Stimulated activated CD4-positive, alpha-beta T cell treated with anti-CD3 and anti-CD28 coated beads, Interleukin-12 subunit alpha, Interleukin-12 subunit beta, amount 100 ng/mL, for 24 hours (primary cell): ENCODE data around the gene SNCG.
"Not testable (repeated sequence)": the region's sequence is repeated elsewhere in the genome, so short reads cannot be mapped to it uniquely, and the experiment has no call there.

Source experiments
- DNase-seq, 2 experiments: peaks; one replicate each; pipeline ENCODE4 v3.0.0-alpha.2; 2020; ENCODE audit warnings: low read depth in 2 of 2

The SNCG gene

DNA sequence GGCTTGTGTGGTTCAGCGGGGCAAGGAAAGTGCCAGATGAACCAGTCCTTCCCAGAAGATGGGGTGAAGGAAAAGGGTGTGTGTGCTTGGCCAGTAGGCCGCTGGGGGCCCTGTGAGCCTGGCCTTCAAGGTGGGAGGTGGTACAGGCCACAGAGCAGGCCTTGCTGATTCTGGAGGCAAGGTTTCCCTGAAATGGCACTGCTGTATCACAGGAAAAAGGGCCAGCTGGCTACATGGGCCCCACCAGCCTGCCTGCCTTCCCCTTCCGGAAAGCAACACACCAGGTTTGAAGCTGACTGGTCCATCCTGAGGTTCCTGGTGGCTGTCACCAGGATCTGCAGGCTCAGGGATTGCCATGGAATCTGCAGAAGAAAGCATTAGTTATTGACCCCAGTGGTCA is 13.5 kb upstream of the SNCG start:
- DNase-seq, result no peak

- no peak for DNase-seq
Measured at GRCh38 chr10:86945361-86946212, 12.8 kb upstream of the SNCG start.

DNA sequence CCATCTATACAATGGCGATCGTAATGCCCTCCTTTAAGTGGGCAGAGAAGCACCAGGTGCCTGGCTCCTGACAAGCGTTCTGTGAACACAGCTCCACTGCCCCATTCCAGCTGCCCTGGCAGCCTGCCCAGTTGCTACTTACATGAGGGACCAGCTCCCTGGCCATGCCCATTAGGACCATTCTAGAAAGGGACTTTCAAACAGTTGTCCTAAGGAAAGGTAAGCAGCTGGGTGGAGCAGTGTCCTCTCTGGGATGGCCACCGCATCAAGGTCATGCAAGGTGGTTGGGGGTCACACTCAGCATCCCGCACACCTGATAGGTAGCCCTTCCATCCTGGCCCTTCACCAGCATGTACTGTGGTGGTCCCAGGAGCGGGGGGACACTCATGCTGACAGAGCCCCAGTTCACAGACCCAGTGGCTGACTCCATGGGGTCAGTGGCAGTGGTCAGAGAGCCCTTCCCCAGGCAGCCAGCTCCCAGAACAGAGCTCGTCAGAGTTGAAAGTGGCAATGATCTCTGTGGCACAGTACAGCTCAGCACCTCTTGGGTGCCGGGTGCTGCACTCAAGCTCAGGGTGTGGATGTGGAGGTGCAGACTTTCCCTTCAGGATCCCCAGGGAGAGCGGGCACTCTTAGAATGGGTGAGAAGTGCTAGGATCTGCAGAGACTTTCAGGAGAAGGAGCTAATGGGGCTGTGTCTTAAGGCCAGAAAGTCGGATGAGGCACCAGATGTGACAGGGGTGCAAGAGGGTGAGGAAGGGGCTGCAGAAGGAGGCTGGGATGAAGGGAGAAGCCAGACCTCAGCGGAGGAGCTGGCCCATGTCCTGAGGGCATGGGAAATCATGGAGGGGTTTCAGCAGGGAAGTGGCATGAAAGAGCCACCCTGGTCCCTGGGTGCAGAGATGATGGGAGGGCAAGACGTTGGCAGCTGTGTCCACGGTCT is 11.9 kb upstream of the SNCG start:
- no peak for DNase-seq

DNA sequence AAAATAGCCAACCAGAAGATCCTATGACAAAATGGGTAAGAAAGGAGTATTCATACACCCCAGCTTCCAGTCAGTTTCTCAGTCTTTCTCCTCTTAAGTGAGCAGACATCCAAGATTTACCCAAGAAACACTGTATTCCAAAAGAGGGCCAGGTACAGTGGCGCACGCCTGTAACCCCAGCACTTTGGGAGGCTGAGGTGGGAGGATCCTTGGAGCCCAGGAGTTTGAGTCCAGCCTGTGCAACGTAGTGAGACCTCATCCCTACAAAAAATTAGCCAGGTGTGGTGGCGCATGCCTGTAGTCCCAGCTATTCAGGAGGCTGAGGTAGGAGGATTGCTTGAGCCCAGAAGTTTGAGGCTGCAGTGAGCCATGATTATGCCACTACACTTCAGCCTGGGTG is 10.6 kb upstream of the SNCG start:
- not testable (repeated sequence) for DNase-seq

GRCh38 chr10:86950349-86950748 is 8.1 kb upstream of the SNCG start:
- no peak for DNase-seq

DNA sequence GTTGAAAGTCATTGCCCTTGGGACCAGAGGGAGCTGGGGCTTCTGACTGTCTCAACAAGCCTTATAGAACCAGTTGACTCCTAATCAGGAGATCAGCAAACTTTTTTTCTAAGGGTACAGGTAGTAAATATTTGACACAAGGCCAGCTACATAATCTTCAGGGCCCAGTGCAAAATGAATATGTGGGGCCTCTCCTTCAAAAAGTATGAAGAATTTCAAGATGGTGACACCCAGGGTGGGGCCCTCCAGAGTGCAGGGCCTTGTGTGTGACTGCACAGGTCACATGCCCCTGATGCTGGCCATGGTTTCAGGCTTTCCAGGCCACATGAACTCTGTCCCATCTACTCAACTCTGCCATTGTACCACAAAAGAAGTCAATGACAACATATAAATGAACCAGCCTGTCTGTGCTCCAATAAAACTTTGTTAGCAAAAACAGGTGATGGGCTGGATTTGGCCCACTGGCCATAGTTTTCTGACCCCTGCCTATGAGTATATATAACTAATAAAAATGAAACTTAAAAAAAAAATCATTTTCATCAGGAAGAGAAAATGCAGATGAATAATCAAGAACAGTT is 7.1 kb upstream of the SNCG start:
- DNase-seq, result no peak

- DNase-seq, result no peak
Measured at GRCh38 chr10:86952106-86952505, 6.3 kb upstream of the SNCG start.

DNA sequence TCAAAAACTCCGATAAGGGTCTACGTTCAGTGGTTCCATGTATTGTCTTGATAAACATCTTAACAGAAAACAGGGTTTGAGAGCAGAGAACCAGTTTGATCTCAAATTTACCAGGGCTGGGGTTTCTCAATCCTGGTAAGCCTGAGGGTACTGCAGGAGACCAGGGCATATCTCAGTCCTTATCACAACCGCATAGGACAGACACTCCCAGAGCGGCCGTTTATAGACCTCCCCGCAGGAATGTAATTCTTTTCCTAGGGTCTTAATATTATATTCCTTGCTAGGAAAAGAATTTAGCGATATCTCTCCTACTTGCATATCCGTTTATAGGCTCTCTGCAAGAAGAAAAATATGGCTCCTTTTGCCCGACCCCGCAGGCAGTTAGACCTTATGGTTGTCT is 5.7 kb upstream of the SNCG start:
- DNase-seq, result not testable (repeated sequence)

- no peak for DNase-seq
Measured at GRCh38 chr10:86953747-86954680, 4.4 kb upstream of the SNCG start.

DNA sequence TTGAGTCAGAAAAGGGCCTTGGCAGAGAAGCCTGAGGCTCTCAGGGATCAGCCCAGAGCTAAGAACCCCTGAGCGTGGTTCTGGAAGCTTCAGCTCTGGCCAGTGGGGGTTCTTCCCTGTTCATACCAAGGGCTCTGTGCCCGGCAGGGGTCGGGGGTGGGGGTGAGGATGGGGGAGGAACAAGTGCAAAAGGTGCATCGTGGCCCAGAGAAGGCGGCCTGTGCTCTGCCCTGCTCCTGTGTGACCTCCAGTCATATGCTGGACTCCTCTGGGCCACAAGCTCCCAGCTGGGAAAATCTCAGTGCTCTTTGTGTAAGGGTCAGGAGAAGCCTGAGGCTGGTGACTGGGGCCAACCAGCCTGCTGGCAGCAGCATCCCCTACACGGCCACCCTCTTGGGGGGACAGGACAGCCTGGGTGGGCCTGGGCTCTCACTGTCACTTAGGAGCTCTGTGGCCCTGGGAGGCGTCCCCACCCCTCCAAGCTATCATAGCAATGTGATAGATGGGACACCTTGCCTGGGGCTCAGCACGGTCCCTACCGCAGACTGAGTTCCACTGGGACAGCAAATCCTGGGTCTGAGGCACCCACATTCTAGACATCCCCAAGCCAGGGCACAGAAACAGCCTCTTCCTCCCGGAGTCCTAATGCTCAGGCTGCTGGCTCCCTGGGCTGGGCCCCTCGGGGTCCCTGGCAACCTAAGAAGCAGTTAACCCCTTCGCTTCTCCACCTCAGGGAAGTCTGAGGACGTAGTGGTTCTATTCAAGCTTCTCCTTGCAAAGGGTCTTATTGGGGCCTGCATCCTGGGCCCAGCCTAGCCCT is 3.5 kb upstream of the SNCG start:
- no peak for DNase-seq

DNA sequence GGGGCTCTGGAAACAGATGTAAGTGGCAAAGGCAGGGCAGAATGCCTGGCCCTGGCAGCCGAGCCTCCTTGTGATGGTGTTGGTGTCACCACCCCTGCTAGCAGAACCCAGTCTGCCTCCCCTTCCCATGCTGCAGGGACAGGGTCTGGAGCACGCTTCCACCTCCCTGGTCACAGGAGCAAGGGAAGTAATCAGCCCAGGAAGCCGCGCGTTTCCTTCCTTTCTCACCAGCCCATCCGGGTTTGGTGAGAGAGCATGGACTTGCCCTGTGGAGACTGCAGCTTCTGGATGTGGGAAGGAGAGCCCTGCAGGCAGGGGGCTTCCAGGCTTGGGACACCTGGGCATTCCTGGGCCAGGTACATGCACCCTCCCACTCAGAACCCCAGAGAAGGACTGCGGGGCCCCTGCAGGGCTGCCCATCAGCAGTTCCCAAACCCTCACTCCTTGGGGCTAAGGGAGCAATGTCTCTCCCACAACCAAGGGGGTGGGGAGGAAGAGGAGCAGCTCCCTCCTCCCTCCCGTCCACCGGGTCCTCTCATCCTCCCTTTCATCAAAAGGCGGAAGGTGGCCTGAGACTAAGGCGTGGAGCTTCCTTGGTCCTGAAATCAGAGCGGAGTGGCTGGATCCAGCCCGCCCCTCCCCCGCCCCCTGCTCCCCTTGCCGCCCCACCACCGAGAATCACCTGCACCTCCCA is 2.8 kb upstream of the SNCG start:
- no peak for DNase-seq

GRCh38 chr10:86956195-86956847 is 2.1 kb upstream of the SNCG start:
- no peak for DNase-seq

DNA sequence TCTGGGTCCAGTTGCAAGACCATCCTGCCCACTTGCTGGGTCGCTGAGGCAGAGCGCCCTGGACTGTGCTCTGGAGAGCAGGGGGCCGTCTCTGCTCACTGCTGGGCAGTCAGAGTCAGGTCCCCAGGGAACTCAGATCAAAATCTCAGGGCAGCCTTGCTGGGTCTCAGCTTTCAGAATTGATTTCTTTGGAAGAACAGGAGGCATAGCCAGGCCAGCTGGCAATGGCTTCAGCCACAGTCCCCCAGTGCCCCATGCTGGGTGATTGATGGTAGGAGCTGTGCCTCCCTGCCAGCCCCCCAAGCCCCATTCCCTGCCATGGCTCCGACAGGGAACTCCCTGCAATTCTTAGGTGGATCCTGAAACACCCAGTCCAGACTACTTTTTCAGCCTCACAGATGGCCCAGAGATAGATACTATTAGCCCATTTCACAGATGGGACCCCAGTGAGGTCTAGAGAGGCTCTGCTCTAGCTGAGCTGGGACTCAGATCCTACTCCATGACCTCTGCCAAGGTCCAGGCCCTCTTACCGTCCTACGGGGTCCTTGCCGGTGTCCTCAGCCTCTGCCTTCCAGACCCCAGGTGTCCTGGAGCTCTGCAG is 1.5 kb upstream of the SNCG start:
- DNase-seq, result no peak

GRCh38 chr10:86957471-86958115 is 806 bp upstream of the SNCG start, which contains the start of gene MMRN2:
Gene MMRN2, minus strand, starts transcription at chr10:86957615. Its CDS starts 74 bp downstream, at chr10:86957541.
- DNase-seq, result no peak

GRCh38 chr10:86958901-86959736 is 720 bp downstream of the SNCG start:
- DNase-seq, result no peak

GRCh38 chr10:86959737-86960002 is 1.3 kb downstream of the SNCG start:
- DNase-seq, result no peak

- no peak for DNase-seq
Measured at GRCh38 chr10:86960003-86960862, 1.8 kb downstream of the SNCG start.
